ENCODE results near the gene KIRREL3.

Gene KIRREL3

GRCh38 chr11:126790550-126791081 is 210.0 kb downstream of the KIRREL3 start:
- Histone ChIP-seq H3K9me3 (ENCODE audit: control insufficient read depth, insufficient read depth, low read length) (no peaks in the 10 kb centered on the region), H3K27ac (ENCODE audit: low read depth, low read length) (no peak overlapping the region), H3K36me3 (ENCODE audit: control insufficient read depth, insufficient read depth, low read length) (no peaks in the 10 kb centered on the region), H3K4me3 (ENCODE audit: low read depth, low read length) (no peak overlapping the region), H3K27me3 (ENCODE audit: control insufficient read depth, insufficient read depth, low read length) (no peaks in the 10 kb centered on the region), H3K9ac (ENCODE audit: low read depth, low read length) (no peak overlapping the region), H3K4me1 (ENCODE audit: control insufficient read depth, insufficient read depth, low read length) (no peaks in the 10 kb centered on the region; the same call in 1 of the 2 replicates)

GRCh38 chr11:126782810-126783209 is 217.8 kb downstream of the KIRREL3 start:
- Histone ChIP-seq H3K36me3 (ENCODE audit: control insufficient read depth, insufficient read depth, low read length) (no peaks in the 10 kb centered on the region), H3K9ac (ENCODE audit: low read depth, low read length) (no peak overlapping the region), H3K9me3 (ENCODE audit: control insufficient read depth, insufficient read depth, low read length) (no peaks in the 10 kb centered on the region), H3K27ac (ENCODE audit: low read depth, low read length) (no peak overlapping the region), H3K4me1 (ENCODE audit: control insufficient read depth, insufficient read depth, low read length) (peaks cover 17% of the 10 kb centered on the region), H3K27me3 (ENCODE audit: control insufficient read depth, insufficient read depth, low read length) (no peaks in the 10 kb centered on the region), H3K4me3 (ENCODE audit: low read depth, low read length) (no peak overlapping the region)

GRCh38 chr11:126781942-126782341 is 218.6 kb downstream of the KIRREL3 start:
- Histone ChIP-seq H3K36me3 (ENCODE audit: control insufficient read depth, insufficient read depth, low read length) (no peaks in the 10 kb centered on the region), H3K27ac (ENCODE audit: low read depth, low read length) (no peak overlapping the region), H3K9me3 (ENCODE audit: control insufficient read depth, insufficient read depth, low read length) (no peaks in the 10 kb centered on the region), H3K4me1 (ENCODE audit: control insufficient read depth, insufficient read depth, low read length) (peaks cover 17% of the 10 kb centered on the region), H3K9ac (ENCODE audit: low read depth, low read length) (no peak overlapping the region), H3K4me3 (ENCODE audit: low read depth, low read length) (no peak overlapping the region), H3K27me3 (ENCODE audit: control insufficient read depth, insufficient read depth, low read length) (no peaks in the 10 kb centered on the region)

GRCh38 chr11:126776119-126776518 is 224.5 kb downstream of the KIRREL3 start:
- Histone ChIP-seq H3K9ac (ENCODE audit: low read depth, low read length) (no peak overlapping the region), H3K27me3 (ENCODE audit: control insufficient read depth, insufficient read depth, low read length) (no peaks in the 10 kb centered on the region), H3K4me3 (ENCODE audit: low read depth, low read length) (no peak overlapping the region), H3K9me3 (ENCODE audit: control insufficient read depth, insufficient read depth, low read length) (no peaks in the 10 kb centered on the region), H3K36me3 (ENCODE audit: control insufficient read depth, insufficient read depth, low read length) (no peaks in the 10 kb centered on the region), H3K27ac (ENCODE audit: low read depth, low read length) (no peak overlapping the region), H3K4me1 (ENCODE audit: control insufficient read depth, insufficient read depth, low read length) (peaks cover 8% of the 10 kb centered on the region; the same call in 1 of the 2 replicates)

GRCh38 chr11:126772267-126772666 is 228.3 kb downstream of the KIRREL3 start:
- no peaks in the 10 kb centered on the region for H3K4me1 ChIP-seq (ENCODE audit: control insufficient read depth, insufficient read depth, low read length)
- H3K36me3 ChIP-seq (ENCODE audit: control insufficient read depth, insufficient read depth, low read length), result no peaks in the 10 kb centered on the region
- no peaks in the 10 kb centered on the region for H3K27me3 ChIP-seq (ENCODE audit: control insufficient read depth, insufficient read depth, low read length)
- H3K9ac ChIP-seq (ENCODE audit: low read depth, low read length), result no peak overlapping the region
- H3K27ac ChIP-seq (ENCODE audit: low read depth, low read length), result no peak overlapping the region
- no peak overlapping the region for H3K4me3 ChIP-seq (ENCODE audit: low read depth, low read length)
- H3K9me3 ChIP-seq (ENCODE audit: control insufficient read depth, insufficient read depth, low read length), result no peaks in the 10 kb centered on the region

- no peaks in the 10 kb centered on the region for H3K27me3 ChIP-seq (ENCODE audit: control insufficient read depth, insufficient read depth, low read length)
- no peak overlapping the region for H3K9ac ChIP-seq (ENCODE audit: low read depth, low read length)
- no peaks in the 10 kb centered on the region for H3K4me1 ChIP-seq (ENCODE audit: control insufficient read depth, insufficient read depth, low read length)
Measured at GRCh38 chr11:126768702-126769101, 231.9 kb downstream of the KIRREL3 start.

GRCh38 chr11:126766440-126766839 is 234.1 kb downstream of the KIRREL3 start:
- H3K4me3 ChIP-seq (ENCODE audit: low read depth, low read length), result no peak overlapping the region
- H3K27me3 ChIP-seq (ENCODE audit: control insufficient read depth, insufficient read depth, low read length), result no peaks in the 10 kb centered on the region
- no peaks in the 10 kb centered on the region for H3K9me3 ChIP-seq (ENCODE audit: control insufficient read depth, insufficient read depth, low read length)
- no peak overlapping the region for H3K27ac ChIP-seq (ENCODE audit: low read depth, low read length)
- H3K4me1 ChIP-seq (ENCODE audit: control insufficient read depth, insufficient read depth, low read length), result no peaks in the 10 kb centered on the region
- H3K36me3 ChIP-seq (ENCODE audit: control insufficient read depth, insufficient read depth, low read length), result no peaks in the 10 kb centered on the region
- H3K9ac ChIP-seq (ENCODE audit: low read depth, low read length), result no peak overlapping the region

More at GRCh38 chr11:126768702-126769101, 231.9 kb downstream of the KIRREL3 start:
- no peaks in the 10 kb centered on the region for H3K9me3 ChIP-seq (ENCODE audit: control insufficient read depth, insufficient read depth, low read length)
- H3K27ac ChIP-seq (ENCODE audit: low read depth, low read length), result no peak overlapping the region
- H3K4me3 ChIP-seq (ENCODE audit: low read depth, low read length), result no peak overlapping the region
- no peaks in the 10 kb centered on the region for H3K36me3 ChIP-seq (ENCODE audit: control insufficient read depth, insufficient read depth, low read length)

- no peaks in the 10 kb centered on the region for H3K9me3 ChIP-seq (ENCODE audit: control insufficient read depth, insufficient read depth, low read length)
- H3K9ac ChIP-seq (ENCODE audit: low read depth, low read length), result no peak overlapping the region
- no peak overlapping the region for H3K27ac ChIP-seq (ENCODE audit: low read depth, low read length)
- H3K27me3 ChIP-seq (ENCODE audit: control insufficient read depth, insufficient read depth, low read length), result no peaks in the 10 kb centered on the region
- H3K36me3 ChIP-seq (ENCODE audit: control insufficient read depth, insufficient read depth, low read length), result no peaks in the 10 kb centered on the region
- H3K4me1 ChIP-seq (ENCODE audit: control insufficient read depth, insufficient read depth, low read length), result no peaks in the 10 kb centered on the region
- H3K4me3 ChIP-seq (ENCODE audit: low read depth, low read length), result no peak overlapping the region
Measured at GRCh38 chr11:126765196-126765595, 235.4 kb downstream of the KIRREL3 start.

GRCh38 chr11:126764231-126764630 is 236.3 kb downstream of the KIRREL3 start:
- no peaks in the 10 kb centered on the region for H3K9me3 ChIP-seq (ENCODE audit: control insufficient read depth, insufficient read depth, low read length)
- H3K27me3 ChIP-seq (ENCODE audit: control insufficient read depth, insufficient read depth, low read length), result no peaks in the 10 kb centered on the region

GRCh38 chr11:126756855-126757254 is 243.7 kb downstream of the KIRREL3 start:
- H3K4me1 ChIP-seq (ENCODE audit: control insufficient read depth, insufficient read depth, low read length), result no peaks in the 10 kb centered on the region
- no peak overlapping the region for H3K4me3 ChIP-seq (ENCODE audit: low read depth, low read length)
- H3K9me3 ChIP-seq (ENCODE audit: control insufficient read depth, insufficient read depth, low read length), result no peaks in the 10 kb centered on the region
- no peaks in the 10 kb centered on the region for H3K36me3 ChIP-seq (ENCODE audit: control insufficient read depth, insufficient read depth, low read length)
- no peak overlapping the region for H3K27ac ChIP-seq (ENCODE audit: low read depth, low read length)
- no peaks in the 10 kb centered on the region for H3K27me3 ChIP-seq (ENCODE audit: control insufficient read depth, insufficient read depth, low read length)
- H3K9ac ChIP-seq (ENCODE audit: low read depth, low read length), result no peak overlapping the region

More at GRCh38 chr11:126764231-126764630, 236.3 kb downstream of the KIRREL3 start:
- Histone ChIP-seq H3K9ac (ENCODE audit: low read depth, low read length) (no peak overlapping the region), H3K4me1 (ENCODE audit: control insufficient read depth, insufficient read depth, low read length) (no peaks in the 10 kb centered on the region), H3K4me3 (ENCODE audit: low read depth, low read length) (no peak overlapping the region), H3K36me3 (ENCODE audit: control insufficient read depth, insufficient read depth, low read length) (no peaks in the 10 kb centered on the region), H3K27ac (ENCODE audit: low read depth, low read length) (no peak overlapping the region)

- no peaks in the 10 kb centered on the region for H3K9me3 ChIP-seq (ENCODE audit: control insufficient read depth, insufficient read depth, low read length)
- H3K27ac ChIP-seq (ENCODE audit: low read depth, low read length), result no peak overlapping the region
- H3K4me1 ChIP-seq (ENCODE audit: control insufficient read depth, insufficient read depth, low read length), result no peaks in the 10 kb centered on the region
- no peak overlapping the region for H3K4me3 ChIP-seq (ENCODE audit: low read depth, low read length)
- H3K36me3 ChIP-seq (ENCODE audit: control insufficient read depth, insufficient read depth, low read length), result no peaks in the 10 kb centered on the region
- H3K9ac ChIP-seq (ENCODE audit: low read depth, low read length), result no peak overlapping the region
- H3K27me3 ChIP-seq (ENCODE audit: control insufficient read depth, insufficient read depth, low read length), result no peaks in the 10 kb centered on the region
Measured at GRCh38 chr11:126756421-126756820, 244.1 kb downstream of the KIRREL3 start.

Data from HUES48 (cell line).